UCSD-AML1 (cell line): ENCODE results near the gene TUSC2.
"Not testable (repeated sequence)": the region's sequence is repeated elsewhere in the genome, so short reads cannot be mapped to it uniquely, and the experiment has no call there.

ENCODE experiments used
- DNase-seq: peaks from one replicate; lab custom pipeline; 2025; ENCODE audit not compliant: unreplicated experiment; lab: John Stamatoyannopoulos, UW

The TUSC2 gene

DNA sequence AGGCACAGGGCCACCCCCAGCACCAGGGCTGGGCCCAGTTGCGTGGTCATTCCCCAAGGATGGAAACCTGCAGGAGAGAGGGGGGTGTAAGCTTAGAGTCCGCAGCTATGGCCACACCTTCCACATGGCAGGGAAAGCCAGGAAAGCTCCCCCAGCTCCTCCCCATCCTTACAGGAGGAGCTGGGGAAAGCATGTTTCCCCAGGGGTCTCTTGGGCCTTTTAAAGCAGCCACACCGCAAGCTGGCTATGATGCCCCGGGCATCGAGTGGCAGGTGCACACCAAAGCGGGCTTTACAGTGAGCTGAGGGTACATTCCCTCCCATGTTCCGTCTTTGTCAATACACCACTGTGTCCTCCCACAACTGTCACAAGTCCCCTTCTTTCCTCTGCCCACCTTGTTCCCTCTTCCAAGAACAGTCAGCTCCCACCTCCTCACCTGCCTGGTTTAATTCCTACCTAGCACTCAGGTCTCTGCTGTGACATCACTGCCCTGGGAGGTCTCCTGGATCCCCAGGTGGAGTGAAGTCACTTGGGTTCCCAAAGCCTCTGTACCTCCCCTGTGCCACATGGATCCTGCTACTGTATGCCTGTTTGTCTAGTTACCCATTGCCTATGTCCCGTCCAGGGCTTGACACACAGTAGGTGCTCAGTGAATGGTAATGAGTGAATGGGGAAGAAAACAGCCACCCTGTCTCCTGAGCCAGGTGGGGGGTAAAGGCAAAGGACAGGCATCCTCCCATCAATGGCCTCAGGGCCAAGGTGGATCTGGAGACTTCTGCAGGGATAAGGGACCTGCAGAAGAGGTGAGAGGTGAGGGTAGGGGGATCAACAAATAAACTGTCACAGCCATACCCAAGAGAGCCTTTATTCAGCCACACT is 32.2 kb downstream of the TUSC2 start:
- DNase-seq, result no peak

GRCh38 chr3:50294492-50295403 is 33.3 kb downstream of the TUSC2 start:
- no peak for DNase-seq

- DNase-seq, result no peak
Measured at GRCh38 chr3:50294089-50294488, 33.9 kb downstream of the TUSC2 start.

GRCh38 chr3:50293079-50293801 is 34.8 kb downstream of the TUSC2 start:
- no peak for DNase-seq

- DNase-seq, result peak; percentile 97
Measured at GRCh38 chr3:50292159-50293078, 35.6 kb downstream of the TUSC2 start, which contains the start of gene IFRD2. Gene IFRD2 (minus strand): TSS chr3:50292429. CDS start chr3:50292274, 155 bp downstream.

DNA sequence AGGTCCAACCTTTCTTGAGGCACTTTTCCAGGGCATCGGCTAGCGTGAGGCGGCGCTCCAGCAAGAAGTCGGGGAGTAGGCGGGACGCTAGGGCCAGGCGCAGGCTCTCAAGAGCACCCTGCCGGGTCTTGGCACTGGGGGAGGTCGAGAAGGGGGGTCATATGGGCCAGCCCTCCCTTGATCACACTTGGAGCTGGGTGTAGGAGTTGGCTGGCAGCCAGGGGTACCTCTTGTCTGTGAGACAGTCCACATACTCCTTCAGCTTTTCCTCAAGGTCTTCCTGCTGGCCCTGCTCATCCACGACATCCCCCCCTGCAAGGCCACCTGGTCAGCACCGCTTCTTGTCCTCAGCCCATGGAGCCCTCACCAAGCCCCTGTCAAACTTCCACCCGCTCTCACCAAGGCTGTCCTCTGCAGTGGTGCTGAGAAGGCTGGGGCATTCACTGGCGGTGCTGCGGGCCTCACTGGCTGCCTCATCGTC is 37.8 kb downstream of the TUSC2 start:
- DNase-seq, result no peak

DNA sequence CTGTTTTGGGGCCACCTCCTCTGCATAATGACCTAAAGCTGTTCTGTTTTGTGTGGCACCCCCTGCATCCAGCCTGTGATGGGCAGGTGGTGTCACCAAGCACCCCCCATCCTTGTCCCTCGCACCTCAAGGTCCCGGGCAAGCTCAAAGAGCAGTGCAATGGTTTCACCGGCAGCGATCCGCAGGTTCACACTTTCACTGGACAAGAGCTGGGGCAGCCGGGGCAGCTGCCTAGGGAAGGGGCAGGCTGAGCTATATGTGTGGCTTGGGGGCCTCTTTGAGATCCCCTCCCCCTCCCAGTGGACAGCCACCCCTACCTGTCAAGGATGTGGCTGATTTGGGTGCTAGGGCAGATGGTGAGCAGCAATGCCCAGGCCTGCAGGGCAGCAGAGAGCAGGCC is 38.9 kb downstream of the TUSC2 start:
- no peak for DNase-seq

GRCh38 chr3:50288387-50289007 is 39.5 kb downstream of the TUSC2 start:
- DNase-seq, result no peak

DNA sequence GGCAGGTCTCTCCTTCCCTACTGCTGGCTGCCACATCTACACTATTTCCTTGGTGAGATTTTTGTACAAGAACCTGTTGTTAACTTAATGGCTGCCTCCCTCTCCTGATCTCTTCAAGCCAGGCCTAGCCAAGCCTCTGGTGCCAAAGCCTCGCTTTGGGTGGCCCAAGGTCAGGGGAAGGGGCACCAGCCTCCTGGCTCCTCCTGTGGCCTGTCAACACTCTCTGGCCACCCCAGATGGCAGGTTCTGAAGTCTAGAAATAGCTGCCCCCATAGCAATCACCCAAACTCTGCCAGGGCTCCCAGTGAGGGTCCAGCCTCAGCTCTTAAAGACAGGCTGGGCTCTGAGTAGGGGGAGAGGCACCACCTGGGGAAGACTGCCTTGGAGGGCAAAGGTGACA is 40.8 kb downstream of the TUSC2 start:
- DNase-seq, result no peak

GRCh38 chr3:50286322-50287227 is 41.4 kb downstream of the TUSC2 start:
- DNase-seq, result no peak

DNA sequence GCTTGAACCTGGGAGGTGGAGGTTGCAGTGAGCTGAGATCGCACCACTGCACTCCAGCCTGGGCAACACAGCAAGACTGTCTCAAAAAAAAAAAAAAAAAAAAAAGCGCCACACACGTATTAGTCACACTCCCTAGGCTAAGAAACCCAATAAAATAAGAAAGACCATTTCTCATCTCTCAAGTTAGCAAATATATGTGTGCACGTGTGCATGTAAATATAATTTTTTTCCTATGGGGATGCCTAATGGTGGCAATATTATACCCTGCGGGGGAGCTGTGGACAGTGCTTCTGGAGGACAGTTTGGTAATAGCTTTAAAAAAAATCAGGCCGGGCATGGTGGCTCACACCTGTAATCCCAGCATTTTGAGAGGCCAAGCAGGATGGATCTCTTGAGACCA is 43.9 kb downstream of the TUSC2 start:
- DNase-seq, result not testable (repeated sequence)

DNA sequence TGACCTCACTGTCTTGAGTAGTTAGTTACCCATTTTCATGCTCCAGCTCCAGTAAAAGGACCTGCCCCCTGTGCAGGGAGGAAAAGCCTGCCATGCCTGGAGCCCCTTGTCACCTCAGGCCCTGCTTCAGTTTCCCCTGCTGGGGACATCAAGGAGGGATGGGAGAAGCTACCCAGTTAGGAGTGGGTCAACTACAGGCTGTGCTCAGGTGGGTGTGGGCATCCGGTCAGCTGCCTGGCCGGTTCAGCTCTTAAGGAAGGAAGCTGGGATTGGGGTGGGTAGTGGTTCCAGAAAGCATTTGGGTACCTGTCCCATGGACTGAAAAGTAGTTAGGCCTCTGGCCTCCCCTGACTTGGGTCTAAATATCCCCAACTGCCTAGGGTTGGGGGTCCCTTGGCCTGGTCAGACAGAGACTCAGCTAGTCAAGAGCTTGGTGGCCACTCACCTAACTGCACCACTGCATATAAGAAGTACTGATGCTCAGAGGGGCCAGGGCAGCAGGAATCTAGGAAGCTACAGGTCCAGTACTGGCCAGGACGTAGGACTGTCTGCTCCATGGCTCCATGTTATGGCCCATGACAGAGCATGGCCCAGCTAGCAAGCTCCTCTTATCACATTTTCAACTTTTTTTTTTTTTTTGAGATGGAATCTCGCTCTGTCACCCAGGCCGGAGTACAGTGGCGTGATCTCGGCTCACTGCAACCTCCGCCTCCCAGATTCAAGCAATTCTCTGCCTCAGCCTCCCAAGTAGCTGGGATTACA is 48.6 kb downstream of the TUSC2 start:
- DNase-seq, result no peak

- DNase-seq, result no peak
Measured at GRCh38 chr3:50278880-50279224, 49.2 kb downstream of the TUSC2 start, which contains the start of gene LSMEM2. Gene LSMEM2 (plus strand): TSS chr3:50279087. CDS start chr3:50279114, 27 bp downstream.

GRCh38 chr3:50278123-50278879 is 49.7 kb downstream of the TUSC2 start:
- DNase-seq, result no peak

DNA sequence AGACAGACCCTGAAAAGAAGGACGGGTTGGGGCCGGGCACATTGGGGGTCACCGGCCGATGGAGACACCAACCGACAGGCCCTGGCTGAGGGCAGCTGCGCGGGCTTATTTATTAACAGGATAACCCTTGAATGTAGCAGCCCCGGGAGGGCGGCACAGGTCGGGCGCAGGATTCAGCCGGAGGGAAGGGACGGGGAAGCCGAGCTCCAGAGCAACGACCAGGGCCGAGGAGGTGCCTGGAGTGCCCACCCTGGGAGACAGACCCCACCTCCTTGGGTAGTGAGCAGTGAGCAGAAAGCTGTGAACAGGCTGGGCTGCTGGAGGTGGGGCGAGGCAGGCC is 51.3 kb downstream of the TUSC2 start:
- DNase-seq, result no peak

GRCh38 chr3:50275996-50276761 is 51.8 kb downstream of the TUSC2 start:
- no peak for DNase-seq
